ENCODE data around the gene PPP1CA. TPM values are rescaled to one million over a fixed set of nuclear protein-coding genes. Genes with fewer than 3 reads are reported as not detected.

The PPP1CA gene
- total and polyA plus RNA-seq, 7 donors = 59.5 to 357 (median 87.0) TPM

GRCh38 chr11:67353317-67354074 is 48.2 kb downstream of the PPP1CA start, which contains the start of gene POLD4:
TSS of gene POLD4 (minus strand) at chr11:67353546. CDS start at chr11:67353399, 147 bp downstream.
- Histone ChIP-seq H3K4me3 (peak within 1 kb of the TSS; percentile 71 to 85 (median 76)), H3K36me3 (no peaks in the 10 kb centered on the region), H3K27me3 (no peaks in the 10 kb centered on the region), H3K4me1 (peaks cover 3 to 74% (median 72%) of the 10 kb centered on the region in 4 donors), H3K27ac (peak within 1 kb of the TSS; percentile 95 to 100 (median 98)), H3K9me3 (no peaks in the 10 kb centered on the region)
- intact Hi-C loops (cut with DNase I) = loop anchor here (1.0 kb wide), 1 partner anchor 21 kb away; no protein-coding TSS in a partner anchor
- WGBS, 2 donors = 0 to 1% methylated on average over 37 of the region's 37 CpGs
- peak; percentile 99 for DNase-seq
- TF ChIP-seq POLR2A (IDR thresholded peaks at IDR 0.05) = peak; percentile 79 to 88
- TF ChIP-seq CTCF (IDR thresholded peaks at IDR 0.05) = no peak
- peak; percentile 86 to 95 (median 92) for TF ChIP-seq POLR2AphosphoS5 (IDR thresholded peaks at IDR 0.05)

- DNase-seq = peak; percentile 77
- H3K9me3 ChIP-seq = no peaks in the 10 kb centered on the region
- intact Hi-C loops (cut with DNase I) = loop anchor here (1.0 kb wide), 1 partner anchor 22 kb away; no protein-coding TSS in a partner anchor
- H3K4me1 ChIP-seq = peaks cover 3 to 66% (median 65%) of the 10 kb centered on the region in 4 donors
- WGBS, 2 donors = 4 to 11% methylated on average over 25 of the region's 25 CpGs
- H3K27me3 ChIP-seq = no peaks in the 10 kb centered on the region
- no peaks in the 10 kb centered on the region for H3K36me3 ChIP-seq
- peak overlapping the region; percentile 71 to 85 (median 76) for H3K4me3 ChIP-seq
- peak overlapping the region; percentile 95 to 100 (median 98) for H3K27ac ChIP-seq
- TF ChIP-seq EP300 (IDR thresholded peaks at IDR 0.05) (no peak), CTCF (IDR thresholded peaks at IDR 0.05) (no peak), POLR2A (IDR thresholded peaks at IDR 0.05) (no peak), POLR2AphosphoS5 (IDR thresholded peaks at IDR 0.05) (no peak)
Measured at GRCh38 chr11:67352546-67353316, 48.9 kb downstream of the PPP1CA start.

- H3K36me3 ChIP-seq = no peaks in the 10 kb centered on the region
- peaks cover 3 to 53% (median 52%) of the 10 kb centered on the region in 4 donors for H3K4me1 ChIP-seq
- 51 to 53% methylated on average over 11 of the region's 11 CpGs for WGBS, 2 donors
- H3K4me3 ChIP-seq = no peak overlapping the region
- TF ChIP-seq CTCF (IDR thresholded peaks at IDR 0.05) = peak; percentile 82 to 95 (median 88)
- no peak for TF ChIP-seq POLR2A (IDR thresholded peaks at IDR 0.05)
- H3K27me3 ChIP-seq = no peaks in the 10 kb centered on the region
- H3K27ac ChIP-seq = peak overlapping the region; percentile 95 to 100 (median 98)
- no peaks in the 10 kb centered on the region for H3K9me3 ChIP-seq
- intact Hi-C loops (cut with DNase I) = loop anchor here (1.0 to 2.0 kb wide), 2 partner anchors 31 to 155 kb away; no protein-coding TSS in a partner anchor
- peak; percentile 84 for DNase-seq
Measured at GRCh38 chr11:67351275-67352005, 50.2 kb downstream of the PPP1CA start.

- 83 to 85% methylated on average over 4 of the region's 4 CpGs for WGBS, 2 donors
- peak overlapping the region in 1 of 4 donors; percentile 20 for H3K27ac ChIP-seq
- intact Hi-C loops (cut with DNase I) = loop anchor here (2.0 kb wide), 1 partner anchor 157 kb away; no protein-coding TSS in a partner anchor
- no peak for DNase-seq
- H3K36me3 ChIP-seq = no peaks in the 10 kb centered on the region
- H3K27me3 ChIP-seq = no peaks in the 10 kb centered on the region
- TF ChIP-seq CTCF (IDR thresholded peaks at IDR 0.05) (no peak), POLR2A (IDR thresholded peaks at IDR 0.05) (no peak), EP300 (IDR thresholded peaks at IDR 0.05) (no peak), POLR2AphosphoS5 (IDR thresholded peaks at IDR 0.05) (no peak)
- H3K4me3 ChIP-seq = no peak overlapping the region
- no peaks in the 10 kb centered on the region for H3K9me3 ChIP-seq
- peaks cover 3 to 39% (median 37%) of the 10 kb centered on the region in 4 donors for H3K4me1 ChIP-seq
Measured at GRCh38 chr11:67349928-67350465, 51.7 kb downstream of the PPP1CA start.

Data from sigmoid colon (tissue), 7 donors.